ENCODE data around the gene SLC2A1. TPM values are rescaled to one million over a fixed set of nuclear protein-coding genes. Genes with fewer than 3 reads are reported as not detected.

SLC2A1 gene
- total RNA-seq, 2 experiments from 2014 or later = 115 to 125 TPM

DNA sequence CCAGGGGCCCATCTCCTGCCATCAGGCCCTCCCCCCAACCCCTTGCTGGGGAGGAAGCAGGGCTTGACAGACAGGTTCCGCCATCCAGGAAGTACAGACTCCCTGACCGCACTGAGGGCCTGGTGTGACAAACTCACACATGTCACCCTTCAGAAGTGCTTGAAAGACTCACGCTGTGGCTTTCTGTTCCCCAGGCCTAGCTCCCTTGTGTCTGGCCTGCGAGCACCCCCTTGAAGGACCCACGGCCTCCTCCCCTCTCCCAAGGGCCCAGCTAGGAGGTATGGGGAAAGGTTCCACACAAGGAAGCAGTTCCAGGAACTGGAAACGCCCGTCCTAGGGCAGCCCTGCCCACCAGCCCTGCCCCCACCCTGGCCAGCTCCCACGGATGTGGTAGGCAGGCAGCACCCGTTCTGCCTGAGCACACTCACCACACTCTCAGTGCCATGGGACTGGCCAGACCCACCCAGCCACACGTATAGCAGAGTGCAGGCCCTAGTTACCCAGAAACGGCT is 26.7 kb downstream of the SLC2A1 start:
- Mint-ChIP-seq H3K27ac (peak overlapping the region; percentile 92), H3K4me3 (peak overlapping the region; percentile 62), H3K4me1 (peaks cover 72% of the 10 kb centered on the region), H3K9me3 (ENCODE audit: low read depth) (no peaks in the 10 kb centered on the region), H3K36me3 (ENCODE audit: low read depth) (peaks cover 82% of the 10 kb centered on the region), H3K27me3 (no peaks in the 10 kb centered on the region)
- DNase-seq (peak; percentile 85), ATAC-seq (peak; percentile 84)
- intact Hi-C loops (cut with DNase I, micrococcal nuclease) = loop anchor here (1.0 to 5.0 kb wide), 3 partner anchors 8 to 240 kb away; partner anchors contain the start of genes SLC2A1 (in 2 of the 2), CFAP57 (in 1 of the 2) and EBNA1BP2 (in 1 of the 2)
- POLR2A ChIA-PET = interaction anchor here (0.6 to 1.0 kb wide), 6 partner anchors 9 to 169 kb away, joined by 3 to 4 read pairs (median 3); partner anchors contain the start of genes C1orf50 and P3H1
- CTCF ChIA-PET = interaction anchor here (0.6 to 2.3 kb wide), 5 partner anchors 10 to 239 kb away, joined by 3 to 12 read pairs (median 7); no protein-coding TSS in a partner anchor

- H3K27me3 Mint-ChIP-seq = no peaks in the 10 kb centered on the region
- H3K4me3 Mint-ChIP-seq = peak overlapping the region; percentile 62
- peaks cover 63% of the 10 kb centered on the region for H3K4me1 Mint-ChIP-seq
- ATAC-seq = peak; percentile 31
- ChIA-PET POLR2A (no interaction called here), CTCF (interaction anchor here (0.7 to 2.3 kb wide), 3 partner anchors 9 to 213 kb away, joined by 3 to 12 read pairs (median 10); no protein-coding TSS in a partner anchor)
- intact Hi-C loops (cut with DNase I, micrococcal nuclease) = loop anchor here in 1 of 2 experiments (5.0 kb wide), 1 partner anchor 241 kb away; the partner anchor contains the start of genes CFAP57 and EBNA1BP2
- peak overlapping the region; percentile 92 for H3K27ac Mint-ChIP-seq
- peak; percentile 64 for DNase-seq
- peaks cover 80% of the 10 kb centered on the region for H3K36me3 Mint-ChIP-seq (ENCODE audit: low read depth)
- H3K9me3 Mint-ChIP-seq (ENCODE audit: low read depth) = no peaks in the 10 kb centered on the region
These were observed 27.5 kb downstream of the SLC2A1 start for GRCh38 chr1:42931108-42931539.

GRCh38 chr1:42930178-42931107 is 28.2 kb downstream of the SLC2A1 start:
- intact Hi-C loops (cut with DNase I, micrococcal nuclease) = loop anchor here in 1 of 2 experiments (5.0 kb wide), 1 partner anchor 242 kb away; the partner anchor contains the start of genes CFAP57 and EBNA1BP2
- H3K4me1 Mint-ChIP-seq = peaks cover 61% of the 10 kb centered on the region
- peak; percentile 8 for DNase-seq
- POLR2A ChIA-PET = no interaction called here
- peak overlapping the region; percentile 92 for H3K27ac Mint-ChIP-seq
- no peaks in the 10 kb centered on the region for H3K9me3 Mint-ChIP-seq (ENCODE audit: low read depth)
- H3K36me3 Mint-ChIP-seq (ENCODE audit: low read depth) = peaks cover 81% of the 10 kb centered on the region
- ATAC-seq = no peak
- peak overlapping the region; percentile 62 for H3K4me3 Mint-ChIP-seq
- CTCF ChIA-PET = no interaction called here
- H3K27me3 Mint-ChIP-seq = no peaks in the 10 kb centered on the region

DNA sequence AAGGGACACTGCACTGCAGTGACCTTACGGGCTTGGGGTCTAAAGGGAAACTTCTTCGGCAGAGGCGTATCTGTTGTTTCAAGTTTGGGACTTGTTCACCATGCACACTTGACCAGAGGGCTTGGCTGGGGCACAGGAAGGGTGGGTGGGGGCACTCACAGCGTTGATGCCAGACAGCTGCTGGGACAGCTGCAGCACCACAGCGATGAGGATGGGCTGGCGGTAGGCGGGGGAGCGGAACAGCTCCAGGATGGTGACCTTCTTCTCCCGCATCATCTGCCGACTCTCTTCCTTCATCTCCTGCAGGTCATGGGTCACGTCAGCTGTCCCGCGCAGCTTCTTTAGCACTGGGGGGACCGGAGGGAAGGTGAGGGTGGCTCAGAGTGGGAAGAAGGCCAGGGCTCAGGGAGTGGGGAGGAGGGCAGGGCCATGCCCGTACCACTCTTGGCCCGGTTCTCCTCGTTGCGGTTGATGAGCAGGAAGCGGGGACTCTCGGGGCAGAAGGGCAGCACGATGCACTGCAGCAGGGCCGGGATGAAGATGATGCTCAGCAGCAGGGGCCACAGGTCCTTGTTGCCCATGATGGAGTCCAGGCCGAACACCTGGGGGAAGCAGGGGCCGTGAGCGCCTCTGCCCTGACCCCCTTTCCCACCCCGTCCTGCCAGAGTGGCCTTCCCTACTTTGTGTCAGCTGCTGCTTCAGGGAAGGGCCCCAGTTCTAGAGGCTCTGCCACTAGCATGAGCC is 29.1 kb downstream of the SLC2A1 start:
- ChIA-PET CTCF (no interaction called here), POLR2A (no interaction called here)
- no peaks in the 10 kb centered on the region for H3K27me3 Mint-ChIP-seq
- H3K9me3 Mint-ChIP-seq (ENCODE audit: low read depth) = no peaks in the 10 kb centered on the region
- H3K36me3 Mint-ChIP-seq (ENCODE audit: low read depth) = peaks cover 79% of the 10 kb centered on the region
- intact Hi-C loops (cut with DNase I, micrococcal nuclease) = loop anchor here in 1 of 2 experiments (5.0 kb wide), 1 partner anchor 243 kb away; the partner anchor contains the start of genes CFAP57 and EBNA1BP2
- DNase-seq (no peak), ATAC-seq (no peak)
- no peak overlapping the region for H3K4me3 Mint-ChIP-seq
- peak overlapping the region; percentile 92 for H3K27ac Mint-ChIP-seq
- H3K4me1 Mint-ChIP-seq = peaks cover 59% of the 10 kb centered on the region

DNA sequence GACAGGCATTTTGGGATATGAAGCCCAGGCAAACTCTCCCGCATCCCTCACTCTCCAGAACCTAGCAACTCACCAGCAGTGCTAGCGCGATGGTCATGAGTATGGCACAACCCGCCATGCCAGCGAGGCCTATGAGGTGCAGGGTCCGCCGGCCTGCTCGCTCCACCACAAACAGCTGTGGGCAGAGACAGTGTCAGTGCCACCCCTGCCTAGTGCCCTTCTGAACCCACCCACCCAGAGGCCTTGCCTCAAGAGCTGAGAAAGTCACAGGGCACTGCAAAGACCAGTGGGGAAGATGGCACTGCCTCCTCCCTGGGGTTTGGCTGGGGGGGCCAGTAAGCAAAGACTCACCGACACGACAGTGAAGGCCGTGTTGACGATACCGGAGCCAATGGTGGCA is 29.8 kb downstream of the SLC2A1 start:
- ATAC-seq (no peak), DNase-seq (no peak)
- Mint-ChIP-seq H3K27ac (peak overlapping the region; percentile 73), H3K4me1 (peaks cover 56% of the 10 kb centered on the region), H3K9me3 (ENCODE audit: low read depth) (no peaks in the 10 kb centered on the region), H3K36me3 (ENCODE audit: low read depth) (peaks cover 73% of the 10 kb centered on the region), H3K4me3 (no peak overlapping the region), H3K27me3 (no peaks in the 10 kb centered on the region)
- intact Hi-C loops (cut with DNase I, micrococcal nuclease) = no loop called here
- ChIA-PET POLR2A (no interaction called here), CTCF (interaction anchor here (1.6 kb wide), 1 partner anchor 145 kb away, joined by 5 read pairs; no protein-coding TSS in a partner anchor)

GRCh38 chr1:42927920-42928505 is 30.7 kb downstream of the SLC2A1 start:
- CTCF ChIA-PET = interaction anchor here (0.7 to 1.6 kb wide), 2 partner anchors 145 to 462 kb away, joined by 3 to 5 read pairs; partner anchors contain the start of genes MED8 and SZT2
- intact Hi-C loops (cut with DNase I, micrococcal nuclease) = no loop called here
- peaks cover 55% of the 10 kb centered on the region for H3K4me1 Mint-ChIP-seq
- H3K4me3 Mint-ChIP-seq = no peak overlapping the region
- peaks cover 69% of the 10 kb centered on the region for H3K36me3 Mint-ChIP-seq (ENCODE audit: low read depth)
- H3K9me3 Mint-ChIP-seq (ENCODE audit: low read depth) = no peaks in the 10 kb centered on the region
- ATAC-seq = no peak
- POLR2A ChIA-PET = no interaction called here
- peak overlapping the region; percentile 23 for H3K27ac Mint-ChIP-seq
- H3K27me3 Mint-ChIP-seq = no peaks in the 10 kb centered on the region
- no peak for DNase-seq

DNA sequence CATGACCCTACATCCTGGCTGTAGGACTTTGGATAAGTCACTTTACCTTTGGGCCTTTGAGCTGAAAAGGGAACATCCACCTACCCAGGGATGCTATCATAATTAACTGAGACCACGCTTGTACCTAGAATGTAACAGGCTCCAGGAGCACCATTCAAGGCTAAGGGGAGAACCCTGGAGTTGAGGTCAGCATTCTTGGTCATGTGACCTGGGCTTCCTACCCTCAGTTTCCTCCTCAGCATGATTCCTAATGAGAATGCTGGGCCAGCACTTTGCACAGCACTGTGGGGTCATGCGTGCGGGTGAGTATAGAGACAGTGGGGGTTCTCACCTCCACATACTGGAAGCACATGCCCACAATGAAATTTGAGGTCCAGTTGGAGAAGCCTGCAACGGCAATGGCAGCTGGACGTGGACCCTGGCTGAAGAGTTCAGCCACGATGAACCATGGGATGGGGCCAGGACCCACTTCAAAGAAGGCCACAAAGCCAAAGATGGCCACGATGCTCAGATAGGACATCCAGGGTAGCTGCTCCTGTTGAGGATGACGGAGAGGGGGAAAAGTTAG is 31.3 kb downstream of the SLC2A1 start:
- H3K4me3 Mint-ChIP-seq = no peak overlapping the region
- H3K36me3 Mint-ChIP-seq (ENCODE audit: low read depth) = peaks cover 63% of the 10 kb centered on the region
- intact Hi-C loops (cut with DNase I, micrococcal nuclease) = no loop called here
- POLR2A ChIA-PET = no interaction called here
- no peaks in the 10 kb centered on the region for H3K27me3 Mint-ChIP-seq
- ATAC-seq (no peak), DNase-seq (no peak)
- CTCF ChIA-PET = interaction anchor here (1.6 kb wide), 1 partner anchor 146 kb away, joined by 5 read pairs; no protein-coding TSS in a partner anchor
- peaks cover 54% of the 10 kb centered on the region for H3K4me1 Mint-ChIP-seq
- peak overlapping the region; percentile 23 for H3K27ac Mint-ChIP-seq
- no peaks in the 10 kb centered on the region for H3K9me3 Mint-ChIP-seq (ENCODE audit: low read depth)

DNA sequence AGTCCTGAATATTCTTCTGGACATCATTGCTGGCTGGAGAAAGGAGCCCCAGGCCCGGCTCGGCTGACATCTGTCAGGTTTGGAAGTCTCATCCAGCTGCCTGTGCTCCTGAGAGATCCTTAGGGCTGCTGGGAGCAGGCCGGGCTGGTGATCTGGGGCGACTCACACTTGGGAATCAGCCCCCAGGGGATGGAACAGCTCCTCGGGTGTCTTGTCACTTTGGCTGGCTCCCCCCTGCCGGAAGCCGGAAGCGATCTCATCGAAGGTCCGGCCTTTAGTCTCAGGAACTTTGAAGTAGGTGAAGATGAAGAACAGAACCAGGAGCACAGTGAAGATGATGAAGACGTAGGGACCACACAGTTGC is 31.8 kb downstream of the SLC2A1 start:
- DNase-seq (no peak), ATAC-seq (no peak)
- H3K27me3 Mint-ChIP-seq = no peaks in the 10 kb centered on the region
- ChIA-PET CTCF (interaction anchor here (6.1 kb wide), 1 partner anchor 146 kb away, joined by 92 read pairs; no protein-coding TSS in a partner anchor), POLR2A (no interaction called here)
- no peaks in the 10 kb centered on the region for H3K9me3 Mint-ChIP-seq (ENCODE audit: low read depth)
- peaks cover 61% of the 10 kb centered on the region for H3K36me3 Mint-ChIP-seq (ENCODE audit: low read depth)
- no peak overlapping the region for H3K27ac Mint-ChIP-seq
- intact Hi-C loops (cut with DNase I, micrococcal nuclease) = no loop called here
- no peak overlapping the region for H3K4me3 Mint-ChIP-seq
- H3K4me1 Mint-ChIP-seq = peaks cover 49% of the 10 kb centered on the region

- DNase-seq = no peak
- H3K27ac Mint-ChIP-seq = no peak overlapping the region
- CTCF ChIA-PET = interaction anchor here (5.6 to 6.1 kb wide), 2 partner anchors 13 to 146 kb away, joined by 59 to 92 read pairs; no protein-coding TSS in a partner anchor
- peaks cover 59% of the 10 kb centered on the region for H3K36me3 Mint-ChIP-seq (ENCODE audit: low read depth)
- POLR2A ChIA-PET = interaction anchor here (0.5 kb wide), 1 partner anchor 288 kb away, joined by 8 read pairs; no protein-coding TSS in a partner anchor
- no peaks in the 10 kb centered on the region for H3K27me3 Mint-ChIP-seq
- H3K9me3 Mint-ChIP-seq (ENCODE audit: low read depth) = no peaks in the 10 kb centered on the region
- no peak overlapping the region for H3K4me3 Mint-ChIP-seq
- intact Hi-C loops (cut with DNase I, micrococcal nuclease) = no loop called here
- H3K4me1 Mint-ChIP-seq = peaks cover 44% of the 10 kb centered on the region
- no peak for ATAC-seq
These were observed 32.3 kb downstream of the SLC2A1 start for GRCh38 chr1:42926235-42926878.
